GM21576 (cell line): ENCODE data around the gene FAM181A.

ENCODE experiments used
- ATAC-seq: cut with Tn5 transposase; IDR thresholded peaks from one replicate; pipeline ENCODE4 v1.9.1; 2021; ENCODE audit warnings: mild to moderate bottlenecking, moderate library complexity; ENCODE audit not compliant: unreplicated experiment

The FAM181A gene

DNA sequence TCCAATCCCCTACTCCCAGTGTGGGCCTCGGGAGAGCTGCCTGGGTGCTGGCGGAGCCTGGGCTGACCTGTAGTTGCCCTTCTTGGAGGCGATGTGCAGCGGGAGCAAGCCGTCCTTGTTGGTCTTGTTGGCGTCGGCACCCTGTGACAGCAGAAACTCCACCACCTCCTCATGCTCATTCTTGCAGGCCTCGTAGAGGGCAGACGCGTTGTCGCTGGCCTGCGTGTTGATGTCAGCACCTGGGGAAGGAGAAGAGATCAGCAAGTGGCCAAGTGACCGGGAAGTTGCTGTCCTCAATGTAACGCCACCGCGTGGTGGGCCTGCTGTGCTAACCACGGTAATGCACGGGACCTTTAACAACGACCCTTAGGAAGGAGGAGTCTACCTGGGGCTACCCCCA, 20.1 kb downstream of the FAM181A start:
- ATAC-seq = no peak

DNA sequence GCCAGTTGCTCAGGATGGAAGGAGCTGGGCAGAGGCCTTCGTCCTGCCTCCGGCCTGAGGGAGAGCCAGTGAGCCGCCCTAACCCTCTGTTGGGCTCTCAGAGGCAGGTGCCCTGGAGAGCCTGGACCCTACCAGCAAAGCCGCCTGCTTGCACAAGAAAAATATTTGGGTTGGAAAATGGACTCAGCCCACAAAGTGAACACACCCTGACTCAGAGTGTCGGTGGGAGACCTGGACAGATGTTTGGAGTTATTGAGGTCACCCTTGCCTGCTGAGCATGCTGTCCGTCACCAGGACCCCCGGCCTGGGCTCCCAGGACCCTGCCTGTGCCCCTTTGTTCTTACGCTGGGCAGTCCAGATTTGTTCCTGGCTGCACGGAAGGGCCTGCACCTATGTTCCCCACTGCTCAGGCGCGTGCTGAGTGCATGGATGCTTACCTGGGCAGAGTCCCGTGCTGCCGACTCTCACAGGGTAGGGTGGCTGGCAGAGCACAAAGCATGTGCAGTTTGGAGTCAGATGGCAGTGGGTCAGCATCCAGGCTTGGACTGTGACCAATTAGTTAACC, 22.4 kb downstream of the FAM181A start:
- no peak for ATAC-seq

DNA sequence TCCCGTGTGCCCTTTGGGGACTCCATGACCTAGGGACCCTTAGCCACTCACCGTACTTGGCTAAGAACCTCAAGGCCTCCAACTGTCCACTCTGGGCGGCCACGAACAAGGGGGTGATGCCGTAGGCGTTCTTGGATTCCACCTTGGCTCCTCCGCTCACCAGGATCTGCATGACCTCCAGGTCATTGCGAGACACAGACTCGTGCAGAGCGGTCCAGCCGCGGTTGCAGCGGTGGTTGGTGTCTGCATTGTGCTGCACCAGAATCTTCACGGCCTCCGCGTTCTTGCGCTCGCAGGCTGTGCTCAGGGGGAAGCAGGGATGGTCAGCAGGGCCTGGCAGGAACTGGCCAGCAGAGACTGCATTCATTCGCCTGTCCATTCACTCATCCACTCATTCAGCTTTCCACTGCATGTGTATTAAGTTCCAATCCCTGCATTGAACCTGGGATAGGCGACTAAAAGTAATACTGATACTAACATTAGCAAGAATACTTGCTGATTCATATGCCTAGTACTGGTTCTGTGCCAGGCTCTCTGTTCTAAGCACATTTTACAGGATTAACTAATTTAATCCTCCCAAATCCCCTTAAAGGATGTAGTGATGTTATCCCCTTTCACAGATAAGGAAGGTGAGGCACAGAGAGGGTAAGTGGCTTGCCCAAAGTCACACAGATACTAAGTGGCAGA, 23.9 kb downstream of the FAM181A start:
- ATAC-seq = no peak

DNA sequence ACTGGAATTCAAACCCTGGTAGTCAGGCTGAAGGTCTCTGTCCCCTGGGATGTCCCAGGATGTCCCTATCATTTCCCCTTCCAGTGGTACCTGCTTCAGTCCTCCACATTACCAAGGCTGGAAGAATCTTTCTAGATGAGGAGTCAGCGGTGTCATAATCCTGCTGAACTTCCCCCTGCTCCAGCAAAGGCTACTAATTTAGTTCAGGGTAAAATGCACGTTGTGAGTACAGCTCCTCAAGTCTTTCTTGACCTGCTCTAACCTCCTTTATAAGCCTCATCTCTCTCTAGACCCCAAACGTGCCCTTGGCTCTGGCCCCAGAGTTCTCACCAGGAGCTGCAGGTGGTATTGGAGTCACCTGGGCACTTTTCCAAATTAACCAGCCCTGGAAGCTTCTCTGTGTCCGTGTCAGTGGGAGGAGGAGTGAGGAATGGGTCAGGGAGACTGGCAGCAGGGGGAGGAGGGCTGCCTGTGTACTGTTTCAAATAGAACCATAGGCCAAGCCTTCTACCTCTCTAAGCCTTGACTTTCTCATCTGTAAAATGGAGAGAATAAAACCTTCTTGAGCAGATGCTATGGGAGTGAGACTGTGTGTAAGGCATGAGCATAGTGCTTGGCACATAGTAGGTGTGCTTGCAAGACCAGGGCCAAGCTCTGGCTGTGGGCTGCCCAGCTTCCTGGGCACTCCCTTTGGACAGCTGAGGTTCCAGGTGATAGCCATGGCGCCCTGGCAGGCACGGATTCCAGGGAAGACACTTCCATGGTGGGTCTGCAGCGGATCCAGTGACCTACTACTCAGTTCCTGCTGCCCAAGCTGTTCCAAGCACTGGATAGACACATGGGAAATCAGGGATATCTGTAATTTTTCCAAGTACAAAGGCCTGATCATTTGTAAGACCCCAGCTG, 24.7 kb downstream of the FAM181A start:
- no peak for ATAC-seq

DNA sequence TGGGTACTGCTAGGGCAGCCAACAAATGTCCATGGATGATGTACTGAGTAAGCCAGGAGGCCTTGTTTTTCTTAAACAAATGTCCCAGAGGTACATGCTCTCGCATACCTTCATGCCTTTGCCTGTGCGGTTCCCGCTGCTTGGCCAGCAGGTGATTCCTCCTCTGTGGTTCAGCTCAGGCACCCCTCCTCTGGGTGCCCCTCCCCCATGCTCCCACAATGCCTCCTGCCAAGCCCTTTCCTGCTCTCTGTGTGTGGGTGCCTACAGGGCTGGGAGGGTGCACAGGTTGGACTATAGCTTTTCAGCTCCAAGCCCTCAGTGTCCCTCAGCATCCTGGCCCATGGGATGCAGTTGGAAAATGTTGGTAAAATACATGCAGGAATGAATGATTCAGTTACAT, 25.7 kb downstream of the FAM181A start:
- no peak for ATAC-seq

DNA sequence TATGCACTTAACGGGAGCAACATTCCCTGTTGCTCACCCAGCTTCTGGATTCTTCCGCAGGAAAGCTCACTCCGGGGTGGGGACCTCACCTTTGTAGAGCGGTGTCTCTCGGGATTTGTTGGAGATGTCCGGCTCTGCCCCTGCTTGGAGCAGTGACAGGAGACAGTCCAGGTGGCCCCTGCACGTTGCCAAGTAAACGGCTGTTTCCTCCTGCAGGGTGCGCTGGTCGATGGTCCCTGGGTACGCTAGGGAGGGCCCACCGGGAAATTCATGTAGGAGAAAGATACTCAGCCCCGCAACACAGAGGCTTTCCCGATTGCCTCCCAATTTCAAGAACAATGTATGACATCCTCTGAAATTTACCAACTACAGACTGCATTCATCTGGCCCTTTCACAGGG, 26.1 kb downstream of the FAM181A start:
- ATAC-seq = no peak

DNA sequence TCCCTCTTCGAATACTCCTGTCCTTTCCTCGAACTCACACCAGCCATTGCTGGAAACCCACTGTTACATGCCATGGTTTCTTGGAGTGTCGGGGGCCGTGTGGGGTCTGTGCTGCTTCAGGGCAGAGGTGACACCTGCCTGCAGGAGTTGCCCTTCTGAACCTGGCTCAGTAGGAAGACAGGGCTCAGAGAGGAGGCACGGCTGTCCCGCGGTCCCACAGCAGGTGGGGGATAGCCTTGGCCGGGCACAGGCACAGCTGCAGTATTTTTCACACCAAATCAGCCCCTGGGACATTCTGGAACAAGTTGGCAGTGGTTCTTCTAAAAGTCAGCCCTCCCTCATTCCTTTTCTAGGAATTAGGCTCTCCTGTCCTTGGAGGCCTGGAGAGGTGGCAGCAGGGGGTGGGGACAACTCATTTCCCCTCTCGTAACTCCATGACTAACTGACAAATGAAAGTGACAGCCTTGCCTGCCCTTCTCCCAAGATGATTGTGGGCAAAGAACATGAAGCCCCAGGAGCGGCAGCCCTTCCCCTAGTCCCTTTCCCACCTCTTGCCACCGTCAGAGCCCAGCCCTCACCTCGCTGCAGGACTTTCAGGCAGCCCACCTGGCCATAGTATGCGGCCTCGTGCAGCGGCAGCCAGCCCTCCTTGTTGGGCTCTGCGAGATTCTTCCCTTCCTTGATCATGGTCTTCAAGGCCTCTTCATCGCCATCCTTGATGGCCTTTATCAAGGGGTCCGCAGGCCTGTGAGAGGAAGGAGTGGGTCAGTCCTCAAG, 26.8 kb downstream of the FAM181A start:
- no peak for ATAC-seq

DNA sequence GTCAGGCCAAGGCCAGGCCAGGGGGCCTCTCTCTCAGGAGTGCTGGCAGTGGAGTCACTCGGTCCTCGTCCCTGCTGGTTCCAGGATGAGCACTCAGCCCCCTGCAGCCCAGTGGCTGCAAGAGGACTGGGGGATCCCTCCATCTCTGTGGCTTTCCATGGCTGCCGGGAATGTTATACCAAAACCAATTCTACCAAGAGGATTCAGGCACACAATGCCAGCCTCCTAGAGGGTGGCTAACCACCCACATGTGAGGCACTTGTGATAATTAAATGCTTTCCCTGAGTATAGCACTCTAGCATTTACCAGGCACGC, 27.3 kb downstream of the FAM181A start:
- ATAC-seq = no peak

DNA sequence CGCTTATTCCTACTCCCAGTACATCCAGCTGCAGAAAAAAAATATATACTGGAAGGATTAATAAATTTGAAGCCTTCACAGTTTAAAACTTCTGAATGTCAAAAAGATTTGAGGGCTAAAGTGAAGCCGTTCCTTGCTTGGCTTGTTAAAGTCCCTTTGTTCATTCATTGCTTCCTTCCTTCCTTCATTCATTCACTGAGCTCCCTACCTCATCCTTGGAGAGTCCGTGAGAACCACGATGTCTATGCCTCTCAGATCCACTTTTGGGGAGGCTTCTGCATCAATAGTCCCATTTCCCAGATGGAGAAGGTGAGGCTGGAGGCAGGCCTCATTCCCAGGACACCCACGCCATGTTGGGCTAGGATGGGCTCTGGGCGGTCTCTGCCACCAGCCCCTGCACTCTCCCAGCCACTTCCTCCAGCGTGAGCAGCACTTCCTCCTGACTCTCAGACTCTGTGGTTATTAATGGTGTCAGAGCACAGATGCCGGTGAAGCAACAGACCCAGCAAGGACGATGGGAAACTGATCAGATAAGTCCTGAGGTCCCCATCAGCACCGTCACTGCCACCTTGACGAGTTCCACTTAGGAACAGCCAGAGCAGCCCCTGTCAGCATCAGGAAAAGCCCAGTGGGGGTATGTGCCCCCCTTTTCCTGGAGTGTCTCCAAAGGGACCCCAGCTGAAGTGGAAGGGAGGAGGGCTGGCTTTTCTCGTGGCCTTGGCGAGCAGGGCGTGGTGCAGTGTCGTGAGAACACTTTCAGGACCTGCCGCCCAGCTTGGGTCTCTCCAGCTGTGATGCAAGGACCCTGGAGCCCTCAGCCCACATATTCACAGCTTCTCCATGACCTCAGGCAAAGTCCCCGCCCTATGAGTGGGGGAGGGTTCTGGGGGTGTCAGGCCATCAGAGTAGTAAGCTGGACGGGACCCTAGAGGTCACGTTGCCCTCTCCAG, 28.0 kb downstream of the FAM181A start:
- ATAC-seq = peak; percentile 38

DNA sequence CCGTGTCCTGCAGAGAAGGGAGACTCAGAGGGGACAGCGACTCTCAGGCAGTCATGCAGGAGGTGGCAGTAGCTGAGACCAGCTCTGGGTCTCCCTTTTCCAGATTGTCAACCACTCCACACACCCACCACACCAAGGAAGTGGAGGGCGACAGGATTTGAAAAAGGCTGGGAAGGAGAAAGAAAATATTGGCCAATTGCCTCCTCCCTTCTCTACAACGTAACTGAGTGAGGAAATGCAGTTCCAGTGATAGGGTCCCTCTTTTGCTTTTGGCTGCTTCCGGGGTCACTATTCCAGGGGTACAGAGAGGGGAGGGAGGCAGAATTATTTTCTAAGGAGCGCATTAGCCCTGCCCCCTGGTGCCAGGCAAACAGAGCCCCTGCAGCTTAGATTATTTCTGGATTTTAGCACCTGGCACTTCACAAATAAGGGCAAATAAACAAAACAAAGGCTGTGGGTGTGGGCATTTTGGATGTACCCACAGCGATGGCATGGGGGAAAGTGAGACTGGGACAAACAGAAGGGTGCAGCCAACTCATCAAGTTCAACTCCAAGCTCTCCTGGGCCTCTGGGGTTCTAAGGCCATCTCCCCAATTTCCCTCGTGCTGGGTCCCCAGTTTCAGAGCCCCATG, 28.8 kb downstream of the FAM181A start:
- no peak for ATAC-seq

DNA sequence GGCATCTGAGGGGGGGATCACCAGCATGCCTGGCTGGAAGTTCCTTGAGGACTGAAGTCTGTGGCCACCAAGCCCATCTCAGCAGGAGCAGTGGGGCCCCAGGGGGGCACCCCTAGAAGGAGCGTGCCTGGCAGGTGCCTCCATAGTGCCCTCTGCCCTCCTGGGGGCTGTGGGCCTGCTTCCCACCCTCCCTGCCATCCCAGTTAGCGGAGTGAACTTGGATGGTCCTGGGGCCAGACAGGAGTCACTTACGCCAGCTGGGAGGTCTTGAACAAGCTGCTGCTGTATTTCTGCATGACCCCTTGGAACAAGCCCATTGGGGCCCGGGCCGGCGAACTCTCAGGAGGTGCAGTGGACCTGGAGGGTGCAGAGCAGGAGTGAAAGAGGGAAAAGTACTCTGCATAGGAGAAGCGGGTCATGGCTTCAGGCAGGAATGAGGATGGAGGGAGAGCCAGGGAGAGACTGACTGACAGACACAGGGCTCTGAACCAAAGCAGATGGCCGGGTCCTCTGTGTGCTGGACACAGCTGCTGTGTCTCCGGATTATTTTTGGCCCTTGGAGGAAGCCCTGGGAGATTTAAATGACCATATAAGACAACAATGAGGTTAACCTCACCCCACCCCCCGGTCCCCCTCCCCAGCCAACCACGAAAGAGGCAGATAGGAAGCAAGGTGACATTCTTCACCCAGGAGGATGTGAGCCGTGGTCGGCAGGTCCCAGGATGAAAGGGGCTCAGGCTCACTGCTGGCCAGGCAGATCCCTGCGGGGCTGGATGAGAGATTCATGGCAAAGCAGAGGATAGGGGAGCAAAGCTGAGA, 29.6 kb downstream of the FAM181A start:
- no peak for ATAC-seq

DNA sequence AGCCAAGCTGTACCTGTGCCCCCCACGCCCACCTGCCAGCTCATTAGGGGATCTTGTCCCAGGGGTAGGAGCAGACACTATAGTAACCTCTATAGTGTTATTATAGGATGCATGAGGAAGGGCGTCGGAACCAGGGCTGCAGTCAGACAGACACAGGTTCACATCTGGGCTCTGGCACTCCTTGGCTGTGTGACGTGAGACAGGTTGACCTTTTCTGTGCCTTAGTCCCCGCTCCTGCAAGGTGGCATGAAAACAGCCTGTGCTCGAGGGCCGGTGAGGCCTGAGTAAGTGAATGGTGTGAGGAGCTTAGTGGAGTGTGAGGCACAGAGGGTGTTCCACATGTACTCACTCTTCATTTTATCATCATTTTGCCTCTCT, 30.2 kb downstream of the FAM181A start:
- no peak for ATAC-seq

DNA sequence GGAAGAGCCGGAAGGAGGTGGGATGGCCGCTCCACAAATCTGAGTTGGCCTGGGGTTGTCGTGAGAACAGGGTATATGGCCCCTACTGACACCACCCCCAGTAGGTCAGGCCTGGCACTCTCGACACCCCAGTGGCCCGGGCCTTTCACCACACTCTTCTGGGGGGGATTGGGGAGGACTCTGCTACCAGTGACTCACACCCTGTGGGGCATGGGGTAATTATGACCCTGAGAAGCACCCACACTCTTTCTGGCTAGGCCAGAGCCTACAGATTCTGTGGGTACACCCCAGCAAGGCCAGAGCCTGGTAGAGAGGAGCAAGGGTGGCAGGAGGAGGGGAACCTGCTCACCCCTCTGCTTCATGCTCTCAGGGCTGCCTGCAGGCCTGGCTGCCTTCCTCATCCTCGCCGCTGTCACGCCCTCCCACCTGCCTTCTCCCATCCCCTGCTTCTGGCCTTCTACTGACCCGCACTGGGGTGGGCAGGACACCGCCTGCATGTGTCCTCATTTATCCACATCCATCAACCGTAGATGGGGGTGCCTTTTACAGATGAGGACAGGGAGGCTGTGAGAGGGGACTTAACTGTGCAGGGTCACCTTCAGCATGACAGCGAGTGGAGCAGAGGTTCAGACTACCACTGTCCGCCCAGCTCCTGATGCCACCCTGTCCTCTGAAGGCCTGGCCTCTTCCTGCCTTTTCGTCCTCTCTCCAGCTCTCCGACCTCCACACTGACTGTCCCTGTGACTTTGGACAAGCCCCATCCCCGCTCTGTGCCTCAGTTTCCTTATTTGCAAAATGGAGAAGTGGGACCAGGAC, 30.8 kb downstream of the FAM181A start:
- no peak for ATAC-seq

DNA sequence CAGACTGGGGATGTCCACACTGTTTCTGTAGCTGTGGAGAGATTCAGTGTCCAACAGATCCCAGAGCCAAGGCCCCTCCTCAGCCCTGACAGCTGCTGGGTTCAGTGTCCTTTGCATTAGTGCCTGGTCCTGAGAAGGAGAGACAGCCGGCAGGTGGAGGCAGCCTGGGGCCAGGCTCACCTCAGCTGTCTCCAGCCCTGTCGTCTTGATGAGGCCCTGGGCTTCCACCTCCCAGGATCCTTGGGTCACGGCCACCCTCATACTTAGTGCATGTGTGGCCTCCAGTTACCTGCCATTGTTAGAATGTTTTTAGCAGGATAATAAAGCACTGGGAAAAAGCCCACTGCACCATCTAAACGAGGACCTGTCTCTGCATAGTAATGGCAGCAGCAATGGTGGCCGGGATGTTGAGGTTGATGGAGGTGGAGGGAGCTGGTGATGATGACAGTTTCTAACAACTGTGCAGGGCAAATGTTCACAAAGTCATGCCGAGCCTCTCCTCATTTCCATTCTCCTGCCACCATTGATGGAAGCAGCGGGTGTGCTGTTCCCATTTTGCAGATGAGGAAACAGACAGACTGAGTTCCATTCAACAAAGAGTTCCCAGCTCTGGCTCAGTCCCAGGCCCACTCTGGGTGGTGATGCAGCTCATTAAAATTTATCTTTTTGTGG, 31.6 kb downstream of the FAM181A start:
- ATAC-seq = no peak

DNA sequence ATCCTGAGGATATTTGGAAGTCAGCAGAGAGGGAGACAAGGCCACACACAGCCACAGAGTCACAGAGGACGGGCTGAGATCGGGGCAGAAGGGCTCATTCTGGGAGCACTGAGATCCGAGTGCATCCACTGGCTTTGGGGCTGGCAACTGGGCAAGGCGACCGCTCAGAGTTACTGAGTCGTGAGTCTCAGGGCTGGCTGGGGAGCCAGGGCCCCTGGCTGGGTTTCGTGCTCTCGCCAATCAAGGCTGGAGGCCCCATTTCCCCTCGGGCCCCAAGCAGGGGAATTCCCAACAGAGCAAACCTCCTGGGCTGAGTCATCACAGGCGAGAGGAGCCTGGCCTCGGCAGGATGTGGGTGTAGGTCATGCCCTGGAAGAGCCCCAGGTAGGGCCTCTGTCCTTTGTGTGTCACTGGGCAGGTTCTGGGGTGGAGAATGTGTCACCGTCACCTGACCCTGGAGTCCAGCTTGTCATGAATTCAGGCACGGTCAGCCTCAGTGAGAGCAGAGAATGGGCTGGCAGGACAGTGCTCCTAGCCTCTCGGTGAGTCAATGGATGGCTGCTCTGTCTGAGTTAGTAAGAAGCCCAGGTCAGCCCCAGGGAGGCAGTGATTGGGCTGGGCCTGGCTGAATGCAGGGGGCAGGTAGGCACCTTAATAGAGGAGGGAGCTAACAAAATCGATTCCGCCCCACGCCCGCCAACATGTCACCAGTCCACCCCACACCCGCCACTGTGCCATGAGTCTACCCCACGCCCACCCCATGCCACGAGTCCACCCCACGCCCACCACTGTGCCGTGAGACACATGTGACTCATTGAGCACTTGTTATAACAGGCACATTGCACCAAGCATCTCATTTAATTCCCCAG, 32.3 kb downstream of the FAM181A start:
- peak; percentile 68 for ATAC-seq

DNA sequence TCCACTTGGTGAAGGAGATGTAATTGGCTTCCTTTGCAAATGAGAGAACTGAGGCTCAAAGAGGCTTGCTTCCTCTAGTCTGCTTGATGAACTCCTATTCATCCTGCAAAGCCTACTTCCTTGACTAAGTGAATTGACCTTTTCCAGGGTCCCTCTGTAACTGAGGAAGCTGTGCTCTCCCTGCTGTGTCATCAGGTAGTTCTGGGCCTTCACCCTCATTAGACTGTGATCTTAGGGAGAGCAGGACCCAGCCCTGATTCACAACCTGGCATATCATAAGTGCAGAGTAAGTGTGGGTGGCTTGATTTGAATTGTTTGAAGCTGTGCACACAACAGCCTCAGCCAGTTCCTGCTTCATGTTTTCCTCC, 32.9 kb downstream of the FAM181A start:
- no peak for ATAC-seq
